HepG2 (cell line): ENCODE data around the gene USP30. TPM values are rescaled to one million over a fixed set of nuclear protein-coding genes. Genes with fewer than 3 reads are reported as not detected.

Source experiments
- ASH2L ChIP-seq: fragments of 300-600, 200-600 bp; sonication (generic); IDR thresholded peaks from 2 replicates; pipeline ENCODE4 v1.7.0; 2017; ENCODE audit warnings: low read depth, mild to moderate bottlenecking, moderate library complexity, mixed read lengths, low read length; ENCODE audit not compliant: insufficient read length
- BCL6 ChIP-seq: IDR thresholded peaks from 2 replicates; pipeline ENCODE4 v1.6.1; 2016; ENCODE audit warnings: missing genetic modification reagents, missing compliant biosample characterization
- KAT8 ChIP-seq: IDR thresholded peaks from 2 replicates; pipeline ENCODE4 v1.6.1; 2016; ENCODE audit warnings: missing genetic modification reagents, missing compliant biosample characterization
- KDM5A ChIP-seq: fragments of 200-600 bp; sonication (generic); IDR thresholded peaks from 2 replicates; pipeline ENCODE4 v1.7.0; 2018; ENCODE audit warnings: antibody characterized with exemption, mild to moderate bottlenecking, low read length, borderline replicate concordance
- NCOA5 ChIP-seq: sonication (generic); formaldehyde crosslinking; IDR thresholded peaks from 2 replicates; pipeline ENCODE4 v1.4.0; 2020; ENCODE audit warnings: missing genetic modification reagents
- NCOR1 ChIP-seq: fragments of 200-600 bp; sonication (generic); IDR thresholded peaks from 2 replicates; pipeline ENCODE4 v1.7.0; 2017; ENCODE audit warnings: antibody characterized with exemption, low read length, borderline replicate concordance
- NFKBIZ ChIP-seq: IDR thresholded peaks from 2 replicates; pipeline ENCODE4 v1.6.1; 2018; ENCODE audit warnings: missing genetic modification reagents, missing compliant biosample characterization
- RORA ChIP-seq: sonication (generic); formaldehyde crosslinking; IDR thresholded peaks from 2 replicates; pipeline ENCODE4 v1.5.0; 2020; ENCODE audit warnings: mild to moderate bottlenecking, missing genetic modification reagents, moderate library complexity
- SIN3A ChIP-seq: IDR thresholded peaks from 2 replicates; pipeline ENCODE4 v1.6.1; 2011; ENCODE audit warnings: low read depth, mild to moderate bottlenecking, control low read depth, low read length, borderline replicate concordance
- TEAD2 ChIP-seq: sonication (generic); formaldehyde crosslinking; IDR thresholded peaks from 2 replicates; pipeline ENCODE4 v1.9.0; 2021; ENCODE audit warnings: missing genetic modification reagents
- XRCC5 ChIP-seq: fragments of 200-400 bp; formaldehyde crosslinking; optimal IDR thresholded peaks from 2 replicates; pipeline ENCODE3; 2017; ENCODE audit warnings: mild to moderate bottlenecking, low read length
- ZNF274 ChIP-seq: sonication (generic); formaldehyde crosslinking; IDR thresholded peaks from 2 replicates; pipeline ENCODE4 v1.5.1; 2020; ENCODE audit warnings: mild to moderate bottlenecking, missing genetic modification reagents
- ZNF326 ChIP-seq: sonication (generic); formaldehyde crosslinking; IDR thresholded peaks from 2 replicates; pipeline ENCODE4 v1.4.0; 2020; ENCODE audit warnings: missing genetic modification reagents, borderline replicate concordance
- polyA plus RNA-seq, 8 experiments: library from polyadenylated mRNA; depleted of rRNA in 3 of 8; stranded (reverse) in 7 of 8; unstranded in 1 of 8; fragments of >200 nt; fragmentation: Illumina TruSeq in 4 of 8; extraction: Trizol in 4 of 8; gene quantifications; 2 replicates each; pipeline versions ENCODE4 v1.2.1 to v1.2.3, GENCODE V29; 2011 to 2016; ENCODE audit warnings: low read depth in 4 of 8, missing spikeins in 1 of 8, mixed read lengths in 1 of 8; ENCODE audit not compliant: insufficient read depth in 1 of 8
- total RNA-seq, 5 experiments: library from RNA; depleted of rRNA; stranded (reverse); fragments of >200 nt; fragmentation: Illumina TruSeq; extraction: Trizol; gene quantifications; 2 replicates each; pipeline ENCODE4 v1.2.3, GENCODE V29; 2016; ENCODE audit warnings: low read depth in 1 of 5
- TF ChIP-seq, protein P1 (sequence below), 2 experiments: sonication (generic) in 1 of 2; formaldehyde crosslinking in 1 of 2; IDR thresholded peaks; 2 replicates each; pipeline versions ENCODE4 v1.4.0 to v1.6.1; 2018 to 2020; ENCODE audit warnings: missing genetic modification reagents in 2 of 2, borderline replicate concordance in 1 of 2, low read depth in 1 of 2, mild to moderate bottlenecking in 1 of 2, missing biosample characterization in 1 of 2
- TF ChIP-seq, protein P2 (sequence below): sonication (generic); formaldehyde crosslinking; conservative IDR thresholded peaks from 2 replicates; pipeline ENCODE4 v1.8.0; 2022; ENCODE audit warnings: mild to moderate bottlenecking, moderate library complexity, missing genetic modification reagents
- TF ChIP-seq, protein P3 (sequence below), 2 experiments: sonication (generic) in 1 of 2; formaldehyde crosslinking in 1 of 2; IDR thresholded peaks; 2 replicates each; pipeline versions ENCODE4 v1.4.0 to v1.6.1; 2016 to 2020; ENCODE audit warnings: borderline replicate concordance in 1 of 2, low read depth in 1 of 2, mild to moderate bottlenecking in 1 of 2, missing genetic modification reagents in 1 of 2
- TF ChIP-seq, protein P4 (sequence below): IDR thresholded peaks from 2 replicates; pipeline ENCODE4 v1.6.1; 2018; ENCODE audit warnings: missing genetic modification reagents, mild to moderate bottlenecking, missing compliant biosample characterization
- TF ChIP-seq, protein P5 (sequence below): IDR thresholded peaks from 2 replicates; pipeline ENCODE4 v1.6.1; 2016; ENCODE audit warnings: missing genetic modification reagents, missing compliant biosample characterization

USP30 gene
- total and polyA plus RNA-seq, 2 of the 13 experiments (the other 11 are each of a cell fraction or from before 2014, with no cell fraction given) = 11.2 to 20.8 TPM

DNA sequence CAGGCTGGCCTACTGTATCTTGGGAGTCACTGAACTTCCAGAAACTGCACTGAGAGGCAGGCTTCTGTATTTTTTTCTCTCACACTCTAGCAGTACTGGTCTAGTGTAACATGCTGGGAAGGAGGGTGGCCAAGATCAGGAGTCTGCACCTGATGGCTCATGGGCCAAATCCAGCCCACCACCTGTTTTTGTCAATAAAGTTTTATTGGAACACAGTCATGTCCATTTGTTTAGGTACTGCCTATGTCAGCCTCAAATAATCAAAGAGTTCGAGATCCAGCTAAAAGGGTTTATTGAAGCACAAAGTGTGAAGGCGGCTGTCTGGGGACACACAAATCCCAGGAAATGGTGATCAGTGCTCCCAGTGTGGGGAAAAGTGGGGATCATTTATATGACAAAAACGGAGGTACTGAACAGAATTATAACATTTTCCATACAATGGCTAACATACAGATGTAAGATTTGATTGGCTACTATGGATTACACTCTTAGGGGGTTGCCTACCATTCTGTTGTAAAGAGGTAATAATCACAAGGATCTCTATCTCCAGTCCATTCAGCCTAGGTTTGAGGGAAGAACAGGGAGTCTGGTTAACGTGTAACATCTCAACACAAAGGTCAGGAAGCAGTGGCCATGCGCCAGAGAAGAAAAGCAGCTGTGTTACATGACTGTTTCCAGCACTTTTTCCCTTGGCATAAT is 12.9 kb downstream of the USP30 start (continued):
- TF ChIP-seq, protein P1, sequence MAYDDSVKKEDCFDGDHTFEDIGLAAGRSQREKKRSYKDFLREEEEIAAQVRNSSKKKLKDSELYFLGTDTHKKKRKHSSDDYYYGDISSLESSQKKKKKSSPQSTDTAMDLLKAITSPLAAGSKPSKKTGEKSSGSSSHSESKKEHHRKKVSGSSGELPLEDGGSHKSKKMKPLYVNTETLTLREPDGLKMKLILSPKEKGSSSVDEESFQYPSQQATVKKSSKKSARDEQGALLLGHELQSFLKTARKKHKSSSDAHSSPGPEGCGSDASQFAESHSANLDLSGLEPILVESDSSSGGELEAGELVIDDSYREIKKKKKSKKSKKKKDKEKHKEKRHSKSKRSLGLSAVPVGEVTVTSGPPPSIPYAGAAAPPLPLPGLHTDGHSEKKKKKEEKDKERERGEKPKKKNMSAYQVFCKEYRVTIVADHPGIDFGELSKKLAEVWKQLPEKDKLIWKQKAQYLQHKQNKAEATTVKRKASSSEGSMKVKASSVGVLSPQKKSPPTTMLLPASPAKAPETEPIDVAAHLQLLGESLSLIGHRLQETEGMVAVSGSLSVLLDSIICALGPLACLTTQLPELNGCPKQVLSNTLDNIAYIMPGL (CRISPR knock-in tag; IDR thresholded peaks at IDR 0.05; ENCODE audit: borderline replicate concordance in 1 of 2, low read depth in 1 of 2) = 0 out of 4 replicates have a peak, but pooled peaks of 1 of the 2 experiments have one; percentile 55
- TF ChIP-seq KAT8 (CRISPR knock-in tag) = peak; percentile 10; the same call in 1 of the 2 replicates
- TF ChIP-seq ASH2L = peak; percentile 69
- TF ChIP-seq SIN3A = no peak
- no peak for TF ChIP-seq TEAD2
- TF ChIP-seq NCOA5 (CRISPR knock-in tag) = no peak
- TF ChIP-seq ZNF326 (CRISPR knock-in tag) = no peak
- TF ChIP-seq, protein P2, sequence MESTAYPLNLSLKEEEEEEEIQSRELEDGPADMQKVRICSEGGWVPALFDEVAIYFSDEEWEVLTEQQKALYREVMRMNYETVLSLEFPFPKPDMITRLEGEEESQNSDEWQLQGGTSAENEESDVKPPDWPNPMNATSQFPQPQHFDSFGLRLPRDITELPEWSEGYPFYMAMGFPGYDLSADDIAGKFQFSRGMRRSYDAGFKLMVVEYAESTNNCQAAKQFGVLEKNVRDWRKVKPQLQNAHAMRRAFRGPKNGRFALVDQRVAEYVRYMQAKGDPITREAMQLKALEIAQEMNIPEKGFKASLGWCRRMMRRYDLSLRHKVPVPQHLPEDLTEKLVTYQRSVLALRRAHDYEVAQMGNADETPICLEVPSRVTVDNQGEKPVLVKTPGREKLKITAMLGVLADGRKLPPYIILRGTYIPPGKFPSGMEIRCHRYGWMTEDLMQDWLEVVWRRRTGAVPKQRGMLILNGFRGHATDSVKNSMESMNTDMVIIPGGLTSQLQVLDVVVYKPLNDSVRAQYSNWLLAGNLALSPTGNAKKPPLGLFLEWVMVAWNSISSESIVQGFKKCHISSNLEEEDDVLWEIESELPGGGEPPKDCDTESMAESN (CRISPR knock-in tag) = no peak
- TF ChIP-seq, protein P3, sequence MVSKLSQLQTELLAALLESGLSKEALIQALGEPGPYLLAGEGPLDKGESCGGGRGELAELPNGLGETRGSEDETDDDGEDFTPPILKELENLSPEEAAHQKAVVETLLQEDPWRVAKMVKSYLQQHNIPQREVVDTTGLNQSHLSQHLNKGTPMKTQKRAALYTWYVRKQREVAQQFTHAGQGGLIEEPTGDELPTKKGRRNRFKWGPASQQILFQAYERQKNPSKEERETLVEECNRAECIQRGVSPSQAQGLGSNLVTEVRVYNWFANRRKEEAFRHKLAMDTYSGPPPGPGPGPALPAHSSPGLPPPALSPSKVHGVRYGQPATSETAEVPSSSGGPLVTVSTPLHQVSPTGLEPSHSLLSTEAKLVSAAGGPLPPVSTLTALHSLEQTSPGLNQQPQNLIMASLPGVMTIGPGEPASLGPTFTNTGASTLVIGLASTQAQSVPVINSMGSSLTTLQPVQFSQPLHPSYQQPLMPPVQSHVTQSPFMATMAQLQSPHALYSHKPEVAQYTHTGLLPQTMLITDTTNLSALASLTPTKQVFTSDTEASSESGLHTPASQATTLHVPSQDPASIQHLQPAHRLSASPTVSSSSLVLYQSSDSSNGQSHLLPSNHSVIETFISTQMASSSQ (IDR thresholded peaks at IDR 0.05; ENCODE audit: low read depth) = peak; percentile 91
- TF ChIP-seq, protein P3 (CRISPR knock-in tag; IDR thresholded peaks at IDR 0.05; ENCODE audit: borderline replicate concordance) = peak; percentile 91
- TF ChIP-seq, protein P4, sequence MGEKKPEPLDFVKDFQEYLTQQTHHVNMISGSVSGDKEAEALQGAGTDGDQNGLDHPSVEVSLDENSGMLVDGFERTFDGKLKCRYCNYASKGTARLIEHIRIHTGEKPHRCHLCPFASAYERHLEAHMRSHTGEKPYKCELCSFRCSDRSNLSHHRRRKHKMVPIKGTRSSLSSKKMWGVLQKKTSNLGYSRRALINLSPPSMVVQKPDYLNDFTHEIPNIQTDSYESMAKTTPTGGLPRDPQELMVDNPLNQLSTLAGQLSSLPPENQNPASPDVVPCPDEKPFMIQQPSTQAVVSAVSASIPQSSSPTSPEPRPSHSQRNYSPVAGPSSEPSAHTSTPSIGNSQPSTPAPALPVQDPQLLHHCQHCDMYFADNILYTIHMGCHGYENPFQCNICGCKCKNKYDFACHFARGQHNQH (CRISPR knock-in tag) = peak; percentile 37; the same call in 1 of the 2 replicates
- TF ChIP-seq RORA = no peak
- TF ChIP-seq BCL6 (CRISPR knock-in tag) = 0 out of 2 replicates have a peak, but pooled peaks have one; percentile 7
- TF ChIP-seq NCOR1 = no peak
- TF ChIP-seq KDM5A = peak; percentile 42; the same call in 1 of the 2 replicates
- TF ChIP-seq ZNF274 = no peak
- TF ChIP-seq, protein P5, sequence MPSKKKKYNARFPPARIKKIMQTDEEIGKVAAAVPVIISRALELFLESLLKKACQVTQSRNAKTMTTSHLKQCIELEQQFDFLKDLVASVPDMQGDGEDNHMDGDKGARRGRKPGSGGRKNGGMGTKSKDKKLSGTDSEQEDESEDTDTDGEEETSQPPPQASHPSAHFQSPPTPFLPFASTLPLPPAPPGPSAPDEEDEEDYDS (CRISPR knock-in tag) = peak; percentile 47; the same call in 1 of the 2 replicates
- TF ChIP-seq XRCC5 = peak; percentile 21
- 0 out of 2 replicates have a peak, but pooled peaks have one; percentile 30 for TF ChIP-seq NFKBIZ (CRISPR knock-in tag)
